CD14-positive monocyte (primary cell): ENCODE measurements around the gene RHNO1. TPM values are rescaled to one million over a fixed set of nuclear protein-coding genes. Genes with fewer than 3 reads are reported as not detected.
A peak's percentile ranks its signal among the peaks of the same experiment; 100 is the strongest.

Source experiments
- DNase-seq, 3 donors: peaks; one replicate each; pipeline ENCODE4 v3.0.0-alpha.2; 2011 to 2022
- H2AFZ ChIP-seq: 2 replicates; pipeline ENCODE4 v1.6.0; 2012; ENCODE audit warnings: mild to moderate bottlenecking, low read depth, low read length, inconsistent platforms; ENCODE audit not compliant: insufficient read depth, poor library complexity, severe bottlenecking
- H3K27ac ChIP-seq, 2 donors: 1 replicate in 1 of 2; 2 replicates in 1 of 2; pipeline ENCODE4 v1.5.1; 2012 to 2013; ENCODE audit warnings: low read length in 2 of 2, control low read depth in 1 of 2, inconsistent platforms in 1 of 2, low read depth in 1 of 2, mild to moderate bottlenecking in 1 of 2
- H3K27me3 ChIP-seq, 2 donors: one replicate each; pipeline versions ENCODE4 v1.6.0 to v1.6.1; 2011 to 2013; ENCODE audit warnings: low read length in 2 of 2; ENCODE audit not compliant: control insufficient read depth in 2 of 2, insufficient read depth in 2 of 2
- H3K36me3 ChIP-seq, 2 donors: replicated peaks in 1 of 2; 1 replicate in 1 of 2; 2 replicates in 1 of 2; pipeline versions ENCODE4 v1.5.1 to v1.6.1; 2012 to 2013; ENCODE audit warnings: low read length in 2 of 2, control low read depth in 1 of 2, inconsistent platforms in 1 of 2, mild to moderate bottlenecking in 1 of 2; ENCODE audit not compliant: insufficient read depth in 2 of 2, control insufficient read depth in 1 of 2
- H3K4me1 ChIP-seq, 2 donors: 1 replicate in 1 of 2; 2 replicates in 1 of 2; pipeline versions ENCODE4 v1.5.1 to v1.6.1; 2012 to 2013; ENCODE audit warnings: low read length in 2 of 2, control low read depth in 1 of 2, inconsistent platforms in 1 of 2, mild to moderate bottlenecking in 1 of 2, moderate library complexity in 1 of 2; ENCODE audit not compliant: insufficient read depth in 2 of 2, control insufficient read depth in 1 of 2
- H3K4me2 ChIP-seq: replicated peaks from 2 replicates; pipeline ENCODE3; 2012; ENCODE audit warnings: low read length, moderate library complexity, mild to moderate bottlenecking; ENCODE audit not compliant: poor library complexity, severe bottlenecking; ENCODE audit errors: extremely low read depth
- H3K4me3 ChIP-seq, 3 experiments: fragments of 200-600 bp in 1 of 3; sonication (generic) in 1 of 3; replicated peaks in 1 of 3; 1 replicate in 2 of 3; 2 replicates in 1 of 3; pipeline ENCODE4 v1.5.1; 2011 to 2013; ENCODE audit warnings: low read length in 3 of 3, mild to moderate bottlenecking in 3 of 3, control low read depth in 2 of 3, low read depth in 2 of 3, inconsistent platforms in 1 of 3, moderate library complexity in 1 of 3
- H3K79me2 ChIP-seq: 2 replicates; pipeline ENCODE4 v1.6.0; 2012; ENCODE audit warnings: mild to moderate bottlenecking, control low read depth, inconsistent platforms, low read length, moderate library complexity; ENCODE audit not compliant: insufficient read depth
- H3K9ac ChIP-seq: 2 replicates; pipeline ENCODE4 v1.6.0; 2017; ENCODE audit warnings: low read length, mild to moderate bottlenecking; ENCODE audit not compliant: insufficient read depth, poor library complexity, severe bottlenecking
- H3K9me3 ChIP-seq, 2 donors: replicated peaks in 1 of 2; 1 replicate in 1 of 2; 2 replicates in 1 of 2; pipeline versions ENCODE4 v1.5.1 to v1.6.1; 2012 to 2013; ENCODE audit warnings: low read length in 2 of 2, control low read depth in 1 of 2; ENCODE audit not compliant: control insufficient read depth in 1 of 2, insufficient read depth in 1 of 2
- H4K20me1 ChIP-seq: 2 replicates; pipeline ENCODE4 v1.6.0; 2012; ENCODE audit warnings: mild to moderate bottlenecking, low read length, control low read depth, moderate library complexity; ENCODE audit not compliant: insufficient read depth
- H3K27ac Mint-ChIP-seq, 7 donors: one replicate each; pipeline ENCODE4 v1.8.0; 2020; ENCODE audit warnings: mild to moderate bottlenecking in 7 of 7, mixed read lengths in 7 of 7, moderate library complexity in 6 of 7, inconsistent platforms in 2 of 7
- H3K27me3 Mint-ChIP-seq, 3 donors: one replicate each; pipeline ENCODE4 v1.8.0; 2021 to 2022; ENCODE audit warnings: low read depth in 3 of 3, mild to moderate bottlenecking in 3 of 3, mixed read lengths in 3 of 3, moderate library complexity in 3 of 3, inconsistent platforms in 1 of 3
- H3K36me3 Mint-ChIP-seq, 2 donors: one replicate each; pipeline ENCODE4 v1.8.0; 2020; ENCODE audit warnings: mixed read lengths in 2 of 2, inconsistent platforms in 1 of 2, mild to moderate bottlenecking in 1 of 2
- H3K4me1 Mint-ChIP-seq: one replicate; pipeline ENCODE4 v1.8.0; 2020; ENCODE audit warnings: mild to moderate bottlenecking, mixed read lengths
- H3K4me3 Mint-ChIP-seq, 2 donors: one replicate each; pipeline ENCODE4 v1.8.0; 2020; ENCODE audit warnings: mild to moderate bottlenecking in 2 of 2, mixed read lengths in 2 of 2, moderate library complexity in 1 of 2
- H3K9me3 Mint-ChIP-seq, 7 donors: one replicate each; pipeline ENCODE4 v1.8.0; 2020 to 2022; ENCODE audit warnings: mixed read lengths in 7 of 7, mild to moderate bottlenecking in 6 of 7, moderate library complexity in 6 of 7, inconsistent platforms in 2 of 7
- WGBS: methylation state at CpG from one replicate; pipeline ENCODE4 v1.1.5; 2013; ENCODE audit warnings: missing lambda C conversion rate; ENCODE audit not compliant: insufficient coverage; 5-methylcytosine and 5-hydroxymethylcytosine counted together
- intact Hi-C, 2 donors: fragments of 100-400 bp; cut with micrococcal nuclease; formaldehyde crosslinking; loops; one replicate each; pipeline versions ENCODE4 v1.15.0 to v1.15.1; 2023
- polyA plus RNA-seq, 3 donors: library from polyadenylated mRNA; depleted of rRNA in 1 of 3; unstranded in 2 of 3; stranded (reverse) in 1 of 3; fragments of 300-500 nt in 2 of 3; fragments of >200 nt in 1 of 3; fragmentation: Illumina TruSeq in 2 of 3; gene quantifications; 1 replicate in 2 of 3; 2 replicates in 1 of 3; pipeline ENCODE4 v1.2.3, GENCODE V29; 2012 to 2021
- TF ChIP-seq, protein P1 (sequence below): fragments of 200-600 bp; IDR thresholded peaks from one replicate; pipeline ENCODE4 v1.8.0; 2022; ENCODE audit warnings: antibody characterized with exemption, mild to moderate bottlenecking

RHNO1 gene
- polyA plus RNA-seq, 3 donors = 10.2 to 24.7 (median 19.8) TPM

DNA sequence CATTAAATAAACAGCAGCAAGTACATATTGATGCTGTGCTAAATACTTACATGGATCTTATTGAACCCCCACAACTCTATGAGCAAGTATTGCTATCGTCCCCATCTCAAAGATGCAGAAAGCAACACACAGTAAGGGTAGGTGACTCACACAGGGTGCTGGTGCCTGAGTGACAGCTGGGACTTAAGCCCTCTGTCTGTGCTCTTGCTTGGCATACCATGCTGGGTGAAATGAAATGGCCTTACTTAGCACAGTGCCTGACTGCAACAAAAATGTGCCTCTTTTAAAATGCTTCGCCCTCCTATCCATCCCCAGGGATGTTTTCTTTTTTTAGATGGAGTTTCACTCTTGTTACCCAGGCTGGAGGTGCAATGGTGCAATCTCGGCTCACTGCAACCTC lies 21.0 kb upstream of the RHNO1 start:
- H3K79me2 ChIP-seq = no peaks in the 10 kb centered on the region
- no peak overlapping the region for H3K27ac ChIP-seq
- Mint-ChIP-seq H3K36me3 (peaks cover 34 to 53% of the 10 kb centered on the region in 2 donors), H3K4me3 (no peak overlapping the region), H3K27me3 (peaks cover 0 to 2% (median 1%) of the 10 kb centered on the region in 3 donors), H3K27ac (no peak overlapping the region), H3K9me3 (peaks cover 0 to 2% (median 0%) of the 10 kb centered on the region in 7 donors), H3K4me1 (peaks cover 4% of the 10 kb centered on the region)
- H3K4me1 ChIP-seq = no peaks in the 10 kb centered on the region
- H3K4me3 ChIP-seq = no peak overlapping the region
- no peak overlapping the region for H3K9ac ChIP-seq
- no peaks in the 10 kb centered on the region for H3K9me3 ChIP-seq
- intact Hi-C loops = loop anchor here (10.0 kb wide), 3 partner anchors 89 to 189 kb away; no protein-coding TSS in a partner anchor
- H2AFZ ChIP-seq = no peak overlapping the region
- H4K20me1 ChIP-seq = no peaks in the 10 kb centered on the region
- 100% methylated on average over 1 of the region's 3 CpGs for WGBS
- H3K27me3 ChIP-seq = no peaks in the 10 kb centered on the region
- no peak for DNase-seq
- H3K36me3 ChIP-seq = peaks cover 20 to 39% of the 10 kb centered on the region in 2 donors
- TF ChIP-seq, protein P1, sequence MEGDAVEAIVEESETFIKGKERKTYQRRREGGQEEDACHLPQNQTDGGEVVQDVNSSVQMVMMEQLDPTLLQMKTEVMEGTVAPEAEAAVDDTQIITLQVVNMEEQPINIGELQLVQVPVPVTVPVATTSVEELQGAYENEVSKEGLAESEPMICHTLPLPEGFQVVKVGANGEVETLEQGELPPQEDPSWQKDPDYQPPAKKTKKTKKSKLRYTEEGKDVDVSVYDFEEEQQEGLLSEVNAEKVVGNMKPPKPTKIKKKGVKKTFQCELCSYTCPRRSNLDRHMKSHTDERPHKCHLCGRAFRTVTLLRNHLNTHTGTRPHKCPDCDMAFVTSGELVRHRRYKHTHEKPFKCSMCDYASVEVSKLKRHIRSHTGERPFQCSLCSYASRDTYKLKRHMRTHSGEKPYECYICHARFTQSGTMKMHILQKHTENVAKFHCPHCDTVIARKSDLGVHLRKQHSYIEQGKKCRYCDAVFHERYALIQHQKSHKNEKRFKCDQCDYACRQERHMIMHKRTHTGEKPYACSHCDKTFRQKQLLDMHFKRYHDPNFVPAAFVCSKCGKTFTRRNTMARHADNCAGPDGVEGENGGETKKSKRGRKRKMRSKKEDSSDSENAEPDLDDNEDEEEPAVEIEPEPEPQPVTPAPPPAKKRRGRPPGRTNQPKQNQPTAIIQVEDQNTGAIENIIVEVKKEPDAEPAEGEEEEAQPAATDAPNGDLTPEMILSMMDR = no peak
- no peak overlapping the region for H3K4me2 ChIP-seq

DNA sequence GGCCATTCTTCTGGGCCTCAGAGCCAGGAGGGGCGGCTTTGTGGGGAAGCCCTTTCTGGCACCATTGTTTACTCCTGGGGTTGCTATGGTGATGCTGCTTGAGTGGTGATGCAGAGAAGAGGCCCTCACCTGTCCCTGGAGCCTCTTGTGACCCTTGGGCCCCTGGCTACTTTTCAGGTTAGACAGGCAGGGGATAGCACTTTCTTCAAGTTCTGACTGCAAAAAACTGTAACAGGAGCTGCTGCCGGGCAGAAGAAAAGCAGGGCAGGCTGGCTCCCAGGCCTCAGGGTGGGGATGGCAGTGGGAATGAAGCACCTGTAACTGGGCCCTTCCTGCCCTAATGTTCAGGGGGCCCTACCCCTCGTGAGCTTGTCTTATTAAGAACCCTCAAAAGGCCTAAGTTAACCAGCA lies 20.0 kb upstream of the RHNO1 start, which contains the start of gene TEX52:
Gene TEX52 (minus strand): TSS at position 19 of the 411 bp plus-strand sequence. CDS start 13 bp downstream, at position 6.
- WGBS = 82% methylated on average over 3 of the region's 3 CpGs
- peaks cover 40 to 62% of the 10 kb centered on the region in 2 donors for H3K36me3 Mint-ChIP-seq

More for the DNA sequence above, 20.0 kb upstream of the RHNO1 start, which contains the start of gene TEX52:
- H2AFZ ChIP-seq = no peak within 1 kb of the TSS
- peaks cover 0 to 2% (median 1%) of the 10 kb centered on the region in 3 donors for H3K27me3 Mint-ChIP-seq
- H3K9ac ChIP-seq = no peak within 1 kb of the TSS
- peaks cover 4% of the 10 kb centered on the region for H3K4me1 Mint-ChIP-seq
- peak within 1 kb of the TSS in 3 of 7 donors; percentile 5 to 14 (median 6) for H3K27ac Mint-ChIP-seq
- H3K27me3 ChIP-seq = no peaks in the 10 kb centered on the region
- no peaks in the 10 kb centered on the region for H3K9me3 ChIP-seq
- no peaks in the 10 kb centered on the region for H4K20me1 ChIP-seq
- no peaks in the 10 kb centered on the region for H3K4me1 ChIP-seq
- H3K27ac ChIP-seq = no peak within 1 kb of the TSS
- H3K79me2 ChIP-seq = no peaks in the 10 kb centered on the region
- H3K36me3 ChIP-seq = peaks cover 23 to 47% of the 10 kb centered on the region in 2 donors
- no peak within 1 kb of the TSS for H3K4me3 ChIP-seq
- no peak within 1 kb of the TSS for H3K4me3 Mint-ChIP-seq
- intact Hi-C loops = loop anchor here (10.0 kb wide), 3 partner anchors 88 to 188 kb away; no protein-coding TSS in a partner anchor
- peaks cover 0 to 2% (median 0%) of the 10 kb centered on the region in 7 donors for H3K9me3 Mint-ChIP-seq
- H3K4me2 ChIP-seq = no peak within 1 kb of the TSS
- no peak for DNase-seq
- TF ChIP-seq, protein P1 = no peak
